GM12801 (cell line): ENCODE results near the gene CNOT1.

Source experiments
- TF ChIP-seq, protein P1 (sequence below): IDR thresholded peaks from one replicate; pipeline ENCODE4 v1.5.1; 2011; ENCODE audit warnings: control low read depth; ENCODE audit not compliant: insufficient read length; ENCODE audit errors: extremely low read depth

CNOT1 gene

DNA sequence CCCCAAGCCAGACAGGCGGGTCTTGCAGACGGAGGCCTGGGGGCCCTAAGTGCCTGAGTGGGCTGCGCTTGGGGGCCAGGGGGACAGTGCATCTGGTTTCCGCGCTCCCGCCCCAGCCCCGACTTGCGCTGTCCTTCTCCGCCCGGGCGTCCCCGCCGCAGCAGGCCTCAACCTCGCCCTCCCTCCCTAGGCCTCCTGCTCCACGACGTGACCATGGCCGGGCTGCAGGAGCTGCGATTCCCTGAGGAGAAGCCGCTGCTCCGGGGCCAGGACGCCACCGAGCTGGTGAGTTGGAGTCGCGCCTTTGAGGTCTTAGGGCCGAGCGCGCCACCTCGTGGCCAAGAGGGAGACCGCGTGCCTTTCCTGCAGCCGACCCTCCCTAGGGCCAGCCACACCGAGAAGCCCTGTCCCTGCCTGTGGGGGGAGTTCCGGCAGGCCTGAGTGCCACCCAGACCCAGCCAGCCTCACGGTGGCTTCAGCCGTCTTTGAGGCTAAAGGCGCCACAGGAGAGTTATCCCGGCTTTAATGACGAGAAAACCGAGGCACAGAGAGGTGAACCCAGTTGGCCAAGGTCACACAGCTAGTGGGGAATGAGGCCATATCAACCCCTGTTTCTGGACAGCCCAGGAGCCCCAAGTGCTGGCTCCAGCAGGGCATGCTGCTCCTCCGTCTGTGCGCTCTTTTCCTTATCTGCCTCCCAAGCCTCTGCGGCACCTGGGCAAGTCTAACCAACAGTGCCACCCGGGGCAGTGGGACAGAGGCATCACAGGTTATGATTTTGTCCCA lies 141.9 kb downstream of the CNOT1 start:
- TF ChIP-seq, protein P1, sequence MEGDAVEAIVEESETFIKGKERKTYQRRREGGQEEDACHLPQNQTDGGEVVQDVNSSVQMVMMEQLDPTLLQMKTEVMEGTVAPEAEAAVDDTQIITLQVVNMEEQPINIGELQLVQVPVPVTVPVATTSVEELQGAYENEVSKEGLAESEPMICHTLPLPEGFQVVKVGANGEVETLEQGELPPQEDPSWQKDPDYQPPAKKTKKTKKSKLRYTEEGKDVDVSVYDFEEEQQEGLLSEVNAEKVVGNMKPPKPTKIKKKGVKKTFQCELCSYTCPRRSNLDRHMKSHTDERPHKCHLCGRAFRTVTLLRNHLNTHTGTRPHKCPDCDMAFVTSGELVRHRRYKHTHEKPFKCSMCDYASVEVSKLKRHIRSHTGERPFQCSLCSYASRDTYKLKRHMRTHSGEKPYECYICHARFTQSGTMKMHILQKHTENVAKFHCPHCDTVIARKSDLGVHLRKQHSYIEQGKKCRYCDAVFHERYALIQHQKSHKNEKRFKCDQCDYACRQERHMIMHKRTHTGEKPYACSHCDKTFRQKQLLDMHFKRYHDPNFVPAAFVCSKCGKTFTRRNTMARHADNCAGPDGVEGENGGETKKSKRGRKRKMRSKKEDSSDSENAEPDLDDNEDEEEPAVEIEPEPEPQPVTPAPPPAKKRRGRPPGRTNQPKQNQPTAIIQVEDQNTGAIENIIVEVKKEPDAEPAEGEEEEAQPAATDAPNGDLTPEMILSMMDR: no peak

DNA sequence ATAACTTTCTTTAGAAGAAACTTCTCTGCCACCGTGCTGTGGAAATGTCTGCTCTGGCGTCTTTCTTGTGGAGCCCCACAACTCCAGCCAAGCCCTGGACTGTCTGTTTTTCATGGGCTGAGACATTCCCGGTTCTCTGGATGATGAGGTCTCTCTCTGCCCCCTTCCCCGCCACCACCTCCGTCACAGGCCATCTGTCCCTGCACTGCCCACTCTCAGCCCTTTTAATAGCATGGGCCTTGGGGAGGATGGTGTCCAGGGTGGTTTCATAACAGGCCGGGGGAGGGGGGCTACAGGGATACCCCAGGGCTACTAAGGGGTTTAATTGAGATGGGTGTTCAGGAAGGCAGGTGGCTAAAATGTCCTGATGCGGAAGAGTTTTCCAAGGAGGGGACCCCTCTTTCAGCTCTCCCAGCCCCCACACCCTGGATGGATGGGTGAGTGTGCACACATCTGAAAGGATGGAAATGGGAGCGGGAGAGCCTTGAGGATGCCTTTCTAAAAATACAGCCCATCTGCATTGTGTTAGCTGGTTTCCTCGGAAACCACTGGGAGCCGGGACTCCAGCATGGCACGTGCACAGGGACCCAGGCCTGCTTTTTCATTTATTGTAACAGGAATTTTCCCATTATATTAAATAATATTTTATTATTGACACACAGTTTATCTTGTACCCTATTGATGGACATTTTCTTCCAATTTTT lies 144.3 kb downstream of the CNOT1 start:
- TF ChIP-seq, protein P1: no peak

DNA sequence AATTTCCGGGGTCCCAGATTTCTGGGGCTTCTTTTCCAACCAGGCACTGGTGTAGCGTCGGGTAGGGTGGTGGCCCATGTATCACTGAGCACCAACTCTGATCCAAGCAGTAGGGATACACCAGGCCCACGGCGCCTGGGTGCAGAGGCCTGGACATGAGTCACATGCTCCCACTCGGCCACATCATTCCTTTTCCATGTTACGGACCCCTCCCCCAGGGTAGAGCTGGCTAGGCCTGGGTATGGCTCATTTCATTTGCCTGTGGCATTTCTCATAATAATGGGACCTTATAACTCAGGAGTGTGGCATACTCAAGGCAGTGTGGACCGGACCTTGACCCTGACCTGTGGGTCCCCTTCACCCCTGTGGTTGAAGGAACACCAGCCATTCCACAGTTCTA lies 147.7 kb downstream of the CNOT1 start:
- TF ChIP-seq, protein P1: no peak

DNA sequence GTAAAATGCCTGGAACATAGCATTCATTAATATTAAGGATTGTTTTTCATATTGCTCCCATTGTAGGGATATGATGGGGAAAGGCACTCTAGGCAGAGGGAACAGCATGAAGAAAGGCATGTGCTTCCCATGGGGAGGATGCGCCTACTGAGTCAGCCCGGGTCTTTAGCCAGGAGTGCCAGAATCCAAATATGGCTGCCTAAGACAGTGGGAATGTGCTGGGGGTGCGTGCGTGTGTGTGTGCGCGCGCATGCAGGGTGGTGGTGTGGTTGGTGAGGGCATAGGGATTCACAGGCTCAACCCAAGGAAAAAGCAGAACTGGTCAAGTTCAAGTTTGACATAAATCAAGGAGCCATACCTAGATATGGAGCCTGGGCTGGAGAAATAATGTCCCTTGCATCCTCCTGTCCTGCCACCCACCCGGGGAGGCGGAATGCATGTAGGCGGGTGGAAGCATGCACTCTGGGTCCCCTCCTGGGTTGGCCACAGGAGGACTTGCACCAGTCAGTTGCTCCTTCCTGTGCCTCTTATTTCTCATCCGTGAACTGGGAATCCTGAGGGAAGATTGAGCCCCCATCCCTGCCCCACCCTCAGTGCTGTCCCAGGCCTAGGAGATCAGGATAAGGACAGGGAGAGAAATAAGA lies 148.3 kb downstream of the CNOT1 start:
- TF ChIP-seq, protein P1: no peak

DNA sequence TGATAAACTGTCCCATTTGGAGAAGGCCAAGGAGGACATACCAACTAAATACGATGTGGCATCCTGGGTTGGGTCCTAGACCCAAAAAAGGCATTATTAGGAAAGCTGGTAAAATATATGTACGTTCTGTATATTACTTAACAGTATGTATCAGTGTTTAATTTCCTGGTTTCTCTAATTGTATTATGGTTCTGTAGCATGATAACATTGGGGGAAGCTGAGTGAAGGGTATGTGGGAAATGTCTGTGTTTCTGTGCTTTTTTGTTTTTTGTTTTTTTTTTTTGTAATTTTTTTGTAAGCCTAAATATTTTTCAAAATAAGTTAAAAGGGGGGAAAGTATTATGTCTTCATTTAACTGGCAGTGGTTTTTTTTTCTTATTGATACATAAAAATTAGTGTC lies 151.2 kb downstream of the CNOT1 start:
- TF ChIP-seq, protein P1: no peak

DNA sequence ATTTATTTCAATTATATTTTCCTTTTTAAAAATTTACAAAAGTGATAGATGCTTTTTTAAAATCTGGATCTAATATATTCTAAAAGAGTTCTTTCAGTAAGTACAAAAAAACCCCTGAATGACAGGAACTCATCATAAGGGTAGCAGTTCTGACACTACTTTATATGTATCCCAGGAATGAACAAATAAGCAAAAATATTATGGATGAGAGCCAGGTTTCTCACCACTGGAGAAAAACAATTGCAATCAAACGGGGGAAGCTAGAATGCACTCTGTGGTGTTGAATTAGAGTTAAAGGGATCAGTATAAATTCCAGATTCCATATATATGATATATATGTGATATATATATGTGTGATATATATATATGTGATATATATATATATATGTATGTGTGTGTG lies 152.8 kb downstream of the CNOT1 start:
- TF ChIP-seq, protein P1: no peak

DNA sequence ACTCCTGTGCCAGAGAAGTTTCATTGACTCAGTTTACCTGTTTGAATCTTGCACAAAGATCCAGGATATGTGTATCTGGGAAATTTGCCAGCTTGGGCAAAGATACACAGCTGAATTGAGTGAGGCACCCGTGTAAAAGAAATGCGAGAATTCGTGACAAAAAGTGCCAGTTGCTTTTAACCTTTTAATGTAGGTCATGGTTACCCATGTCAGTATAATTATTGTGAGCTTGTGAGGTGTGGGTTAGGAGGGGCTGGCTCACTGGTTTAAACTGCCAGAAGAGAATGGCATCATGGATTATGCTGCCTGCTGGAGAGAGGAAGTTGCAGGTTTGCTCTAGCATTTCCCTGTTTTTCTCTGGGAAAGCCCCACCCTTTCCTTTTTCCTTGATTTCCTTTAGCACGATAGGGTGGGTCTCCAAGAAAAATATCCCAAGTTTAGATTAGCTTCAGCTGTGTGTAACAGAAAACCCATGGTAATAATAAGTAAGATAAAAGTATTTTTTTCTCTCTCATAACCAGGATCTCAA lies 154.5 kb downstream of the CNOT1 start:
- TF ChIP-seq, protein P1: no peak
